Neuronal stem cell (in vitro differentiated cells): ENCODE results near the gene OR10H3.

Experiments
- DNase-seq: peaks from one replicate; pipeline ENCODE4 v3.0.0-alpha.2; 2013; ENCODE audit warnings: low spot score
- H2AFZ ChIP-seq: one replicate; pipeline ENCODE4 v1.6.1; 2013; ENCODE audit warnings: mild to moderate bottlenecking, low read length, inconsistent platforms
- H2AK5ac ChIP-seq: 2 replicates; pipeline ENCODE4 v1.6.1; 2013; ENCODE audit warnings: low read depth, mild to moderate bottlenecking, inconsistent platforms, low read length, moderate library complexity, mixed read lengths
- H2BK120ac ChIP-seq: 2 replicates; pipeline ENCODE4 v1.6.1; 2013; ENCODE audit warnings: low read depth, mild to moderate bottlenecking, inconsistent platforms, low read length, moderate library complexity, mixed read lengths
- H2BK12ac ChIP-seq: one replicate; pipeline ENCODE4 v1.6.1; 2013; ENCODE audit warnings: low read length, inconsistent platforms
- H2BK15ac ChIP-seq: 2 replicates; pipeline ENCODE4 v1.6.1; 2013; ENCODE audit warnings: mild to moderate bottlenecking, low read length, inconsistent platforms, mixed read lengths
- H2BK5ac ChIP-seq: one replicate; pipeline ENCODE4 v1.6.1; 2013; ENCODE audit warnings: inconsistent platforms, mild to moderate bottlenecking, low read length, moderate library complexity
- H3K14ac ChIP-seq: one replicate; pipeline ENCODE4 v1.6.1; 2013; ENCODE audit warnings: low read length, inconsistent platforms
- H3K18ac ChIP-seq: 2 replicates; pipeline ENCODE4 v1.6.1; 2013; ENCODE audit warnings: low read length, inconsistent platforms
- H3K23ac ChIP-seq: 2 replicates; pipeline ENCODE4 v1.6.1; 2013; ENCODE audit warnings: low read depth, mild to moderate bottlenecking, mixed read lengths, low read length, inconsistent platforms; ENCODE audit not compliant: poor library complexity
- H3K27ac ChIP-seq: replicated peaks from 3 replicates; pipeline ENCODE4 v1.5.1; 2013; ENCODE audit warnings: low read length, inconsistent platforms
- H3K27me3 ChIP-seq, 3 experiments: 2 replicates each; pipeline ENCODE4 v1.6.1; 2013; ENCODE audit warnings: low read length in 3 of 3, mild to moderate bottlenecking in 2 of 3, inconsistent platforms in 1 of 3, low read depth in 1 of 3, mixed read lengths in 1 of 3, moderate library complexity in 1 of 3; ENCODE audit not compliant: control insufficient read depth in 3 of 3, insufficient read depth in 3 of 3
- H3K36me3 ChIP-seq, 2 donors: replicated peaks in 1 of 2; 2 replicates each; pipeline ENCODE4 v1.6.1; 2013; ENCODE audit warnings: low read length in 2 of 2; ENCODE audit not compliant: control insufficient read depth in 2 of 2, insufficient read depth in 2 of 2
- H3K4ac ChIP-seq: 2 replicates; pipeline ENCODE4 v1.6.1; 2013; ENCODE audit warnings: inconsistent platforms, mild to moderate bottlenecking, low read length, moderate library complexity
- H3K4me1 ChIP-seq, 2 donors: 1 replicate in 1 of 2; 2 replicates in 1 of 2; pipeline ENCODE4 v1.6.1; 2013; ENCODE audit warnings: low read length in 2 of 2, low read depth in 1 of 2; ENCODE audit not compliant: control insufficient read depth in 2 of 2, insufficient read depth in 1 of 2
- H3K4me2 ChIP-seq: one replicate; pipeline ENCODE4 v1.6.1; 2013; ENCODE audit warnings: mild to moderate bottlenecking, low read length, inconsistent platforms; ENCODE audit not compliant: insufficient read depth, poor library complexity, severe bottlenecking
- H3K4me3 ChIP-seq, 2 donors: 2 replicates each; pipeline ENCODE4 v1.5.1; 2013; ENCODE audit warnings: low read length in 2 of 2, mild to moderate bottlenecking in 2 of 2, inconsistent platforms in 1 of 2, moderate library complexity in 1 of 2
- H3K79me1 ChIP-seq: one replicate; pipeline ENCODE4 v1.6.1; 2013; ENCODE audit warnings: low read depth, mild to moderate bottlenecking, inconsistent platforms, low read length, moderate library complexity
- H3K9ac ChIP-seq: one replicate; pipeline ENCODE4 v1.6.1; 2013; ENCODE audit warnings: mild to moderate bottlenecking, low read depth, low read length, inconsistent platforms; ENCODE audit not compliant: poor library complexity
- H3K9me3 ChIP-seq, 2 donors: replicated peaks in 1 of 2; 2 replicates each; pipeline versions ENCODE3 to v1.6.1; 2013; ENCODE audit warnings: low read length in 2 of 2, mild to moderate bottlenecking in 2 of 2, inconsistent platforms in 1 of 2, low read depth in 1 of 2, mixed read lengths in 1 of 2, moderate library complexity in 1 of 2; ENCODE audit not compliant: control insufficient read depth in 2 of 2, insufficient read depth in 1 of 2
- H4K8ac ChIP-seq: one replicate; pipeline ENCODE4 v1.6.1; 2013; ENCODE audit warnings: low read depth, mild to moderate bottlenecking, inconsistent platforms, low read length, moderate library complexity
- H4K91ac ChIP-seq: one replicate; pipeline ENCODE4 v1.6.1; 2013; ENCODE audit warnings: low read length, low read depth, mild to moderate bottlenecking, inconsistent platforms; ENCODE audit not compliant: poor library complexity
- WGBS, 2 donors: extraction: QIAGEN DNeasy Blood & Tissue Kit; methylation state at CpG; one replicate each; pipeline ENCODE4 v1.1.7; 2013; ENCODE audit warnings: missing lambda C conversion rate in 2 of 2, mixed read lengths in 1 of 2; ENCODE audit not compliant: insufficient read length in 2 of 2, insufficient replicate concordance in 1 of 2; ENCODE audit errors: extremely low coverage in 2 of 2; 5-methylcytosine and 5-hydroxymethylcytosine counted together

OR10H3 gene

DNA sequence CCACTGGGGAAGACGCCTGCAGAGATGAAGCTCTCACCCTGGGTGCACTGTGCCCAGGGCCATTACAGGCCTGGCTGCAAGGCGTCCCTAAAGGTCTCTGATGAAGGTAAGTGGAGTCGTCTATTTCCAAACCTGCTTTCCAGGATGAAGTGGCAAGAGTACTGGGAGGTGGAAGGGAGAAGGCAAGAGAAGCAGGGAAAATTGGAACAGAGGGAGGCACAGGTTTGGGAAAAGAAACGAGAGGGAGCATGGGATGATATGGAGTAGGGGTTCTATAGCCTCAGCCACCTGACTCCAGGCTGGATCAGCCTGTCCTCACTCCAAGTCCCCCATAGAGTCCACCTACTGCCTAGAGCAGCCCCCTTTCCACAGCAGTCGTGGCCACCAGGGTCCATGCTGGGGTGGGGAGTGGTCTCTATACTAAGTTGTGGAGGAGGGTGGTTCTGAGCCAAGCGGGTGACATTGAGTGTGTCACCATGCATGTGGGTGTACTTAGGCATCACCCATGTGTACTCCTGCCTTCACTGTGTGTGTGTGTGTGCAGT lies 49.9 kb downstream of the OR10H3 start, which contains the start of gene OR10H5:
OR10H5 (plus strand) TSS at position 51 of the 545 bp plus-strand sequence. CDS start 6,388 bp downstream, outside the sequence.
- no peak within 1 kb of the TSS for H3K23ac ChIP-seq
- peak within 1 kb of the TSS in 1 of 2 donors; percentile 11 for H3K4me3 ChIP-seq
- H3K4me1 ChIP-seq: no peaks in the 10 kb centered on the region
- H2AK5ac ChIP-seq: no peak within 1 kb of the TSS
- no peaks in the 10 kb centered on the region for H3K79me1 ChIP-seq
- WGBS, 2 donors: no CpG with 5 or more reads among the region's 6 CpGs
- no peak within 1 kb of the TSS for H3K9ac ChIP-seq
- H4K91ac ChIP-seq: no peak within 1 kb of the TSS
- peaks cover 0 to 2% (median 0%) of the 10 kb centered on the region in 3 experiments for H3K27me3 ChIP-seq
- H3K27ac ChIP-seq: no peak within 1 kb of the TSS
- H2AFZ ChIP-seq: no peak within 1 kb of the TSS
- no peak within 1 kb of the TSS for H2BK12ac ChIP-seq
- no peak within 1 kb of the TSS for H3K14ac ChIP-seq
- H3K4me2 ChIP-seq: no peak within 1 kb of the TSS
- H3K9me3 ChIP-seq: peaks cover 0 to 29% of the 10 kb centered on the region in 2 donors
- no peak within 1 kb of the TSS for H2BK5ac ChIP-seq
- H3K36me3 ChIP-seq: no peaks in the 10 kb centered on the region
- H3K4ac ChIP-seq: no peak within 1 kb of the TSS
- no peak for DNase-seq
- no peak within 1 kb of the TSS for H4K8ac ChIP-seq
- no peak within 1 kb of the TSS for H2BK15ac ChIP-seq
- H3K18ac ChIP-seq: no peak within 1 kb of the TSS
- no peak within 1 kb of the TSS for H2BK120ac ChIP-seq

DNA sequence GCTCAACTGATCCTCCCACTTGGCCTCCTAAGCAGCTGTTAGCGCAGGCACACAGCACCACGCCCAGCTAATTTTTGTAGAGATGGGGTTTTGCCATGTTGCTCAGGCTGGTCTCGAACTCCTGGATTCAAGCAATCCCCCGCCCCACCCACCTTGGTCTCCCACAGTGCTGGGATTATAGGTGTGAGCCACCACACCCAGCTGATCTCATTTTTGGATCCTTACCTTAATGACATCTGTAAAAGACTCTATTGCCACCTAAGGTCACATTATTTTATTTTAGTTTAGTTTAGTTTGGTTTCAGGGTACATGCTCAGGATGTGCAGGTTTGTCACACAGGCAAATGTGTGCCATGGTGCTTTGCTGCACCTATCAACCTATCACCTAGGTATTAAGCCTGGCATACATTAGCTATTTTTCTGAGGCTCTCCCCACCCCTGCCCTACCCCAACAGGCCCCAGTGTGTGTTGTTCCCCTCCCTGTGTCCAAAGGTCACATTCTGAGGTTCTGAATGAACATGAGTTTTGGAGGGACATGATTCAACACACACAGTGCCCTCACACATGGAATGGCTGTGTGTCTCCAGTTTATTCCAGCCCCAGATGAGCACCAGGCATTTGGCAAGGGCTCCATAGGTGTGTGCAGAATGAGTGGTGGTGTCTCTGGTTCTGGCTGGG lies 50.9 kb downstream of the OR10H3 start:
- Histone ChIP-seq H3K14ac (no peak overlapping the region), H4K8ac (no peak overlapping the region), H2AK5ac (no peak overlapping the region), H3K27me3 (peaks cover 0 to 2% (median 0%) of the 10 kb centered on the region in 3 experiments), H2BK5ac (no peak overlapping the region), H3K9ac (no peak overlapping the region), H3K4me3 (no peak overlapping the region), H2BK15ac (no peak overlapping the region), H3K9me3 (peaks cover 0 to 27% of the 10 kb centered on the region in 2 donors), H3K36me3 (no peaks in the 10 kb centered on the region), H3K79me1 (no peaks in the 10 kb centered on the region), H4K91ac (no peak overlapping the region), H2AFZ (no peak overlapping the region), H2BK12ac (no peak overlapping the region), H3K4me2 (no peak overlapping the region), H3K27ac (no peak overlapping the region), H3K4ac (no peak overlapping the region), H3K23ac (no peak overlapping the region), H3K18ac (no peak overlapping the region), H2BK120ac (no peak overlapping the region), H3K4me1 (no peaks in the 10 kb centered on the region)
- no CpG with 5 or more reads among the region's 4 CpGs for WGBS, 2 donors
- no peak for DNase-seq

DNA sequence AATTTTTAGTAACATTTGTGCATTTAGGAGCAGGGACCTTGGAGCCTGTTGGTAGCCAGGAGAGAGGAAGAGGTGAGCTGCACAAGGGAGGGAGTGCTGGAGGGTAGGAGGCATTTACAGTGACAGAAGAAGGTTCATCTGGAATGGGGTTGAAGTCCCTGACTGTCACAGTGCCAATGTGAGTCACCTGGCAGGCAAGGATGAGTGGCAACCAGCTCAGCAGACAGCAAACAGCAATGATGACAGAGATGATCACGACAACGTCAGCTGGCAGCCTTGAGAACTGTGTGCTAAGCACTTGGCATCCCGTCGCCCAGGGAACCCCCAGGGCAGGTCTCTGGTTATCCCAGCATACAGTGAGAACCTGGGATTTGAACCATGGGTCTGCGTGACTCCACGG lies 52.3 kb downstream of the OR10H3 start:
- Histone ChIP-seq H3K27me3 (peaks cover 0 to 2% (median 0%) of the 10 kb centered on the region in 3 experiments), H2BK120ac (no peak overlapping the region), H3K14ac (no peak overlapping the region), H3K36me3 (no peaks in the 10 kb centered on the region), H3K4ac (no peak overlapping the region), H2AK5ac (no peak overlapping the region), H3K9me3 (peaks cover 0 to 27% of the 10 kb centered on the region in 2 donors), H2AFZ (no peak overlapping the region), H3K9ac (no peak overlapping the region), H3K4me3 (peak overlapping the region in 1 of 2 donors; percentile 26), H4K91ac (no peak overlapping the region), H3K23ac (no peak overlapping the region), H2BK12ac (no peak overlapping the region), H4K8ac (no peak overlapping the region), H3K4me2 (no peak overlapping the region), H2BK5ac (no peak overlapping the region), H3K27ac (no peak overlapping the region), H2BK15ac (no peak overlapping the region), H3K4me1 (no peaks in the 10 kb centered on the region), H3K18ac (no peak overlapping the region), H3K79me1 (no peaks in the 10 kb centered on the region)
- WGBS, 2 donors: no CpG with 5 or more reads among the region's 6 CpGs
- no peak for DNase-seq
